Stimulated activated CD8-positive, alpha-beta memory T cell treated with anti-CD3 and anti-CD28 coated beads, Interleukin-12 subunit alpha, Interleukin-12 subunit beta, amount 100 ng/mL, for 24 hours (primary cell): ENCODE measurements around the gene PCDHB10.
"Not testable (repeated sequence)": the region's sequence is repeated elsewhere in the genome, so short reads cannot be mapped to it uniquely, and the experiment has no call there.

ENCODE experiments used
- DNase-seq: peaks from one replicate; pipeline ENCODE4 v3.0.0-alpha.2; 2020; ENCODE audit errors: extremely low read depth

PCDHB10 gene

GRCh38 chr5:141186897-141187512 is 5.1 kb upstream of the PCDHB10 start, which contains the start of gene PCDHB9:
Gene PCDHB9 (plus strand): TSS chr5:141187161. CDS start chr5:141187319, 158 bp downstream.
- no peak for DNase-seq

DNA sequence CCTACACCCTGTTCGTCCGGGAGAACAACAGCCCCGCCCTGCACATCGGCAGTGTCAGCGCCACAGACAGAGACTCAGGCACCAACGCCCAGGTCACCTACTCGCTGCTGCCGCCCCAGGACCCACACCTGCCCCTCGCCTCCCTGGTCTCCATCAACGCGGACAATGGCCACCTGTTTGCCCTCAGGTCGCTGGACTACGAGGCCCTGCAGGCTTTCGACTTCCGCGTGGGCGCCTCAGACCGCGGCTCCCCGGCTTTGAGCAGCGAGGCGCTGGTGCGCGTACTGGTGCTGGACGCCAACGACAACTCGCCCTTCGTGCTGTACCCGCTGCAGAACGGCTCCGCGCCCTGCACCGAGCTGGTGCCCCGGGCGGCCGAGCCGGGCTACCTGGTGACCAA is 3.5 kb upstream of the PCDHB10 start:
- DNase-seq = not testable (repeated sequence)

DNA sequence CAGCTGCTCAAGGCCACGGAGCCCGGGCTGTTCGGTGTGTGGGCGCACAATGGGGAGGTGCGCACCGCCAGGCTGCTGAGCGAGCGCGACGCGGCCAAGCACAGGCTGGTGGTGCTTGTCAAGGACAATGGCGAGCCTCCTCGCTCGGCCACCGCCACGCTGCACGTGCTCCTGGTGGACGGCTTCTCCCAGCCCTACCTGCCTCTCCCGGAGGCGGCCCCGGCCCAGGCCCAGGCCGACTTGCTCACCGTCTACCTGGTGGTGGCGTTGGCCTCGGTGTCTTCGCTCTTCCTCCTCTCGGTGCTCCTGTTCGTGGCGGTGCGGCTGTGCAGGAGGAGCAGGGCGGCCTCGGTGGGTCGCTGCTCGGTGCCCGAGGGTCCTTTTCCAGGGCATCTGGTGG is 3.0 kb upstream of the PCDHB10 start:
- DNase-seq = not testable (repeated sequence)

GRCh38 chr5:141194332-141194731 is 2.2 kb downstream of the PCDHB10 start:
- DNase-seq = not testable (repeated sequence)

DNA sequence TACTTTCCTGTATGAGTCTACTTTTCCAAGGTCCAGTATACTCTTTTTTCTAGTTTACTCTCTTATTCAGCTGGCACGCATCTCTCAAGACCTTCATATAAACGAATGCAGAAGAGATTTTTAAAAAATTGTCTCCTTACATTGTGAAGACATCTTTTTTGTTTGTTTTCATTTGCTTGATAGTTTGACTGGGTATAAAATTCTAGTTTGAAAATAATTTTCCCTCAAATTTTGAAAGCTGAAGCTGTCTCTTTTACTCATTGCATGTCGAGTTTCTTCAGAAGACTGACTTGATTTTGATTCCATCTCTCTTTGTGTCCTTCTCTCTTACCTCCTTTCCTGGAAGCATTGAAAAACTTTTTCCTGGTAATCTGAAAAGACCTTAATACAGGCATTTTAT is 4.2 kb downstream of the PCDHB10 start:
- no peak for DNase-seq

GRCh38 chr5:141199359-141200235 is 7.4 kb downstream of the PCDHB10 start, which contains the start of gene PCDHB11:
Gene PCDHB11 (plus strand): TSS chr5:141199627. CDS start chr5:141199775, 148 bp downstream.
- no peak for DNase-seq

DNA sequence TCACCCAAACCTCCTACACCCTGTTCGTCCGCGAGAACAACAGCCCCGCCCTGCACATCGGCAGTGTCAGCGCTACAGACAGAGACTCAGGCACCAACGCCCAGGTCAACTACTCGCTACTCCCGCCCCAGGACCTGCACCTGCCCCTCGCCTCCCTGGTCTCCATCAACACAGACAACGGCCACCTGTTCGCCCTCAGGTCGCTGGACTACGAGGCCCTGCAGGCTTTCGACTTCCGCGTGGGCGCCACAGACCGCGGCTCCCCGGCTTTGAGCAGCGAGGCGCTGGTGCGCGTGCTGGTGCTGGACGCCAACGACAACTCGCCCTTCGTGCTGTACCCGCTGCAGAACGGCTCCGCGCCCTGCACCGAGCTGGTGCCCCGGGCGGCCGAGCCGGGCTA is 9.0 kb downstream of the PCDHB10 start:
- not testable (repeated sequence) for DNase-seq

DNA sequence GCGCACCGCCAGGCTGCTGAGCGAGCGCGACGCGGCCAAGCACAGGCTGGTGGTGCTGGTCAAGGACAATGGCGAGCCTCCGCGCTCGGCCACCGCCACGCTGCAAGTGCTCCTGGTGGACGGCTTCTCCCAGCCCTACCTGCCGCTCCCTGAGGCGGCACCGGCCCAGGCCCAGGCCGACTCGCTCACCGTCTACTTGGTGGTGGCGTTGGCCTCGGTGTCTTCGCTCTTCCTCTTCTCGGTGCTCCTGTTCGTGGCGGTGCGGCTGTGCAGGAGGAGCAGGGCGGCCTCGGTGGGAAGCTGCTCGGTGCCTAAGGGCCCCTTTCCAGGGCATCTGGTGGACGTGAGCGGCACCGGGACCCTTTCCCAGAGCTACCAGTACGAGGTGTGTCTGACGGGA is 9.5 kb downstream of the PCDHB10 start:
- not testable (repeated sequence) for DNase-seq

GRCh38 chr5:141208478-141208877 is 16.3 kb downstream of the PCDHB10 start, which contains the start of gene PCDHB12:
Gene PCDHB12 (plus strand): TSS chr5:141208719. CDS start chr5:141208908, 189 bp downstream.
- DNase-seq = no peak

GRCh38 chr5:141210281-141210680 is 18.1 kb downstream of the PCDHB10 start:
- not testable (repeated sequence) for DNase-seq

- DNase-seq = not testable (repeated sequence)
Measured at GRCh38 chr5:141210849-141211248, 18.7 kb downstream of the PCDHB10 start.

DNA sequence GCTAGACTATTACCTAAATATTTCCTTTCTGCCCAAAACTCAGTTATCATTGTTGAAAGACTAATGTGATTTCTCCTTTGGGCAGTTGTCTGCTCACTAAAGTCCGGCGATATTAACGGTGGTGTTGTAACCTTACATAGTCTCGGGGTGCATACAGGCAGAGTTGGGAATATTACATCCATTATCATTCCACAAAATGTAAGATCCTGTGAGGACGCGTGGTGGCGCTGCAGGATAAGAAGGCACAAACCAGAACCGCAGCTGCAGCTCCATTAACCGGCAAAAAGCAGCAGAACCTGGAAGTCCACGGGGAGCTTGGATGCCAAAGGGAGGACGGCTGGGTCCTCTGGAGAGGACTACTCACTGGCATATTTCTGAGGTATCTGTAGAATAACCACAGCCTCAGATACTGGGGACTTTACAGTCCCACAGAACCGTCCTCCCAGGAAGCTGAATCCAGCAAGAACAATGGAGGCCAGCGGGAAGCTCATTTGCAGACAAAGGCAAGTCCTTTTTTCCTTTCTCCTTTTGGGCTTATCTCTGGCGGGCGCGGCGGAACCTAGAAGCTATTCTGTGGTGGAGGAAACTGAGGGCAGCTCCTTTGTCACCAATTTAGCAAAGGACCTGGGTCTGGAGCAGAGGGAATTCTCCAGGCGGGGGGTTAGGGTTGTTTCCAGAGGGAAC is 21.6 kb downstream of the PCDHB10 start, which contains the start of gene PCDHB13:
PCDHB13 (plus strand) TSS at position 264 of the 684 bp plus-strand sequence; CDS start at position 469, 205 bp downstream.
- DNase-seq = not testable (repeated sequence)

- not testable (repeated sequence) for DNase-seq
Measured at GRCh38 chr5:141214583-141214982, 22.4 kb downstream of the PCDHB10 start.

DNA sequence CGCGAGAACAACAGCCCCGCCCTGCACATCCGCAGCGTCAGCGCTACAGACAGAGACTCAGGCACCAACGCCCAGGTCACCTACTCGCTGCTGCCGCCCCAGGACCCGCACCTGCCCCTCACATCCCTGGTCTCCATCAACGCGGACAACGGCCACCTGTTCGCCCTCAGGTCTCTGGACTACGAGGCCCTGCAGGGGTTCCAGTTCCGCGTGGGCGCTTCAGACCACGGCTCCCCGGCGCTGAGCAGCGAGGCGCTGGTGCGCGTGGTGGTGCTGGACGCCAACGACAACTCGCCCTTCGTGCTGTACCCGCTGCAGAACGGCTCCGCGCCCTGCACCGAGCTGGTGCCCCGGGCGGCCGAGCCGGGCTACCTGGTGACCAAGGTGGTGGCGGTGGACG is 23.4 kb downstream of the PCDHB10 start:
- DNase-seq = not testable (repeated sequence)

DNA sequence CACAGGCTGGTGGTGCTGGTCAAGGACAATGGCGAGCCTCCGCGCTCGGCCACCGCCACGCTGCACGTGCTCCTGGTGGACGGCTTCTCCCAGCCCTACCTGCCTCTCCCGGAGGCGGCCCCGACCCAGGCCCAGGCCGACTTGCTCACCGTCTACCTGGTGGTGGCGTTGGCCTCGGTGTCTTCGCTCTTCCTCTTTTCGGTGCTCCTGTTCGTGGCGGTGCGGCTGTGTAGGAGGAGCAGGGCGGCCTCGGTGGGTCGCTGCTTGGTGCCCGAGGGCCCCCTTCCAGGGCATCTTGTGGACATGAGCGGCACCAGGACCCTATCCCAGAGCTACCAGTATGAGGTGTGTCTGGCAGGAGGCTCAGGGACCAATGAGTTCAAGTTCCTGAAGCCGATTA is 23.9 kb downstream of the PCDHB10 start:
- DNase-seq = not testable (repeated sequence)

DNA sequence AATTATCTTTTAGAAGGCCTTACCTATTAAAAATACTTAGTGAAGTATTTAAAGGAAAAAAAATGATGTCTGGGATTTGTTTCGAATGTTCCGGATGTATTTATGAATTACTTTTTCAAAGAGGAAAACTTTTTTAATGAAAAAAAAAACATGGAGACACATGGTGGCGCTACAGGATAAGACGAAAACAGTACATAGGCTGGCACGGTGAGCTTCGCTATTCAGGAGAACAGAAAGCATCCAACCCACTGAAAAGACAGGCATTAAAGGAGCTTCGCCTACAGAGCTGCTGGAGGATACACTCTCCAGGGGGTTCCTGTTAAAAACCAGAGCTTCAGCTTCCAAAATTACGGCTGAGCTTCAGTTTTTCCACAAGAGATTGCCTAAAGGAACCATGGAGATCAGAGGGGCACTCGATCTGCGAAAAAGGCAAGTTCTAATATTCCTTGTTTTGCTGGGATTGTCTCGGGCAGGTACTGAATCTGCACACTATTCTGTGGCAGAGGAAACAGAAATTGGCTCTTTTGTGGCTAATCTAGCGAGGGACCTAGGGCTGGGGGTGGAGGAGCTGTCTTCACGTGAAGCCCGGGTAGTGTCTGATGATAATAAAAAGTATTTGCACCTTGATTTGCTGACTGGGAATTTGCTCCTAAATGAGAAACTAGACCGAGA is 31.1 kb downstream of the PCDHB10 start, which contains the start of gene PCDHB14:
PCDHB14 (plus strand) TSS at position 232 of the 672 bp plus-strand sequence; CDS start at position 395, 163 bp downstream.
- no peak for DNase-seq

GRCh38 chr5:141224844-141225243 is 32.7 kb downstream of the PCDHB10 start:
- DNase-seq = not testable (repeated sequence)

GRCh38 chr5:141225421-141225820 is 33.3 kb downstream of the PCDHB10 start:
- DNase-seq = not testable (repeated sequence)

DNA sequence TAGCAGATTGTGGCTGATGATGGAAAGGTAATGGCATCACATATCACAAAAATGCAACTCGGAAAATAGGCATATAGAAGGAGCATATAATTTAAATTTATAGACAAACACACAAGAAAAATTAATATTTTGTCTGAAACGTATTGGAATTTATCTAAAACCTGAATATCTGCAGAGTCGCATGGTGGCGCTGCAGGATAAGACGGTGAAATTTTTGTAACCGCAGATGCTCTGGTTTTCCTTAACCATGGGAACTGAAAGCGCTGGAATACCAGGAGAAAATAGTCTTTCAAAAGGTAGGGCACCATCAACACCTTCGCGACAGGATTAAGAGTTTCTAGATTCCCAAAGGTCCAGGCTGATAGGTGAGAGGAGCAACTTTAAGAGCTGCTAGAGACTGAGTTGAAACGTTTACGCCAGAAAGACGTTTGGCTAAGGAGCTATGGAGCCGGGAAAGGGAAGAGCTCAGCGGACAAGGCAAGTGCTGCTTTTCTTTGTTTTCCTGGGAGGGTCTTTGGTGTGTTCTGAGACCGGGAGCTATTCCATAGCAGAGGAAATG is 42.0 kb downstream of the PCDHB10 start:
- DNase-seq = no peak

DNA sequence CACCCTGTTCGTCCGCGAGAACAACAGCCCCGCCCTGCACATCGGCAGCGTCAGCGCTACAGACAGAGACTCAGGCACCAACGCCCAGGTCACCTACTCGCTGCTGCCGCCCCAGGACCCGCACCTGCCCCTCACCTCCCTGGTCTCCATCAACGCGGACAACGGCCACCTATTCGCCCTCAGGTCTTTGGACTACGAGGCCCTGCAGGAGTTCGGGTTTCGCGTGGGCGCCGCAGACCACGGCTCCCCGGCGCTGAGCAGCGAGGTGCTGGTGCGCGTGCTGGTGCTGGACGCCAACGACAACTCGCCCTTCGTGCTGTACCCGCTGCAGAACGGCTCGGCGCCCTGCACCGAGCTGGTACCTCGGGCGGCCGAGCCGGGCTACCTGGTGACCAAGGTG is 43.8 kb downstream of the PCDHB10 start:
- not testable (repeated sequence) for DNase-seq
